ENCODE results near the gene LRP6. TPM values are rescaled to one million over a fixed set of nuclear protein-coding genes. Genes with fewer than 3 reads are reported as not detected.
"Not testable (repeated sequence)": the region's sequence is repeated elsewhere in the genome, so short reads cannot be mapped to it uniquely, and the experiment has no call there.

Gene LRP6
- total and polyA plus RNA-seq, 4 donors = 5.4 to 57.0 (median 25.5) TPM

DNA sequence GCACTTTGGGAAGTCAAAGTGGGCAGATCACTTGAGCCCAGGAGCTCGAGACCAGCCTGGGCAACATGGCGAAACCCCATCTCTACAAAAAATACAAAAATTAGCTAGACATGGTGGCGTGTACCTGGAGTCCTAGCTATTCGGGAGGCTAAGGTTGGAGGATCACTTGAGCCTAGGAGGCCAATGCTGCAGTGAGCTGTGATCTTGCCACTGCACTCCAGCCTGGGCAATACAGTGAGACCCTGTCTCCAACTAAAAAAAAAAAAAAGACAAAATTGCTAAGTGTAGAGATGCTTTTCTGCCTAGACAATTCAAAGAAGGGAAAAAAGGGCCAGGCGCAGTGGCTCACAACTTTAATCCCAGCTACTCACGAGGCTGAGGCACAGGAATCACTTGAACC lies 3.4 kb upstream of the LRP6 start:
- Histone ChIP-seq H3K27me3 (ENCODE audit: control insufficient read depth in 1 of 2, insufficient read depth in 2 of 2, low read length in 1 of 2) (no peaks in the 10 kb centered on the region), H3K9me3 (ENCODE audit: control insufficient read depth, low read length) (no peaks in the 10 kb centered on the region), H3K4me3 (ENCODE audit: low read length in 2 of 2) (no peak overlapping the region), H3K27ac (ENCODE audit: low read depth in 1 of 2, low read length in 2 of 2) (no peak overlapping the region), H3K36me3 (ENCODE audit: control insufficient read depth in 1 of 2, insufficient read depth in 2 of 2, low read length in 1 of 2) (no peaks in the 10 kb centered on the region), H3K4me1 (ENCODE audit: control insufficient read depth in 1 of 2, insufficient read depth in 2 of 2, low read length in 2 of 2) (no peaks in the 10 kb centered on the region)
- intact Hi-C loops (cut with DNase I) = no loop called here
- WGBS, 2 donors = 97 to 99% methylated on average over 6 of the region's 6 CpGs
- ATAC-seq (ENCODE audit: low FRiP score) (no peak), DNase-seq (no peak)

DNA sequence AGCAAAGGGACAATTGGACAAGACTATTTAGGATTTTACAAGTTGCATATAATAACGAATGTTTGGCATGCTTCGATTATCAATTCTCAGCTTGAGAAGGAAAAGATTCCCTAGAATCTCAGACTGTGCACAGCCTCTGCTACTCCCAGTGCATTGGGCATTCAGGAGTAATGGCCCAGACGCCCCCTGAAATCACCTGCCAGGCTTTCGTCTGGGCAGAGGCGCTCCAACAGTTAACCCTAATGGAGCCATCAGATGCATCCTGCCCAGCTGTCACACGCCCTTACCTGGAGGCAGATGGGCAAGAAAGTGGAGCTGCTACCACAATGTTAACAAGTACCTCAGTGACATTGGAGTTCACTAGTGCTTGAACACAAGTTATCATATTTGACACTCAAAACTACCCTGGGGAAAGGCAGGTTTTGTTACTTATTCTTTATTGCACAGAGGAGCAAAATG lies 927 bp upstream of the LRP6 start:
- Histone ChIP-seq H3K27ac (ENCODE audit: low read depth in 1 of 2, low read length in 2 of 2) (no peak overlapping the region), H3K36me3 (ENCODE audit: control insufficient read depth in 1 of 2, insufficient read depth in 2 of 2, low read length in 1 of 2) (no peaks in the 10 kb centered on the region), H3K9me3 (ENCODE audit: control insufficient read depth, low read length) (no peaks in the 10 kb centered on the region), H3K4me1 (ENCODE audit: control insufficient read depth in 1 of 2, insufficient read depth in 2 of 2, low read length in 2 of 2) (no peaks in the 10 kb centered on the region), H3K4me3 (ENCODE audit: low read length in 2 of 2) (no peak overlapping the region), H3K27me3 (ENCODE audit: control insufficient read depth in 1 of 2, insufficient read depth in 2 of 2, low read length in 1 of 2) (no peaks in the 10 kb centered on the region)
- intact Hi-C loops (cut with DNase I) = loop anchor here (5.0 to 10.0 kb wide), 3 partner anchors 57 to 83 kb away; no protein-coding TSS in a partner anchor
- WGBS, 2 donors = 17% methylated on average over 6 of the region's 6 CpGs
- DNase-seq (no peak), ATAC-seq (ENCODE audit: low FRiP score) (no peak)

GRCh38 chr12:12266389-12266872 lies 413 bp downstream of the LRP6 start:
- DNase-seq = peak in 1 of 2 donors; percentile 49
- no peak for ATAC-seq (ENCODE audit: low FRiP score)
- H3K4me1 ChIP-seq (ENCODE audit: control insufficient read depth in 1 of 2, insufficient read depth in 2 of 2, low read length in 2 of 2) = no peaks in the 10 kb centered on the region
- intact Hi-C loops (cut with DNase I) = loop anchor here (5.0 to 10.0 kb wide), 3 partner anchors 58 to 82 kb away; no protein-coding TSS in a partner anchor
- no peaks in the 10 kb centered on the region for H3K27me3 ChIP-seq (ENCODE audit: control insufficient read depth in 1 of 2, insufficient read depth in 2 of 2, low read length in 1 of 2)
- WGBS, 2 donors = 1% methylated on average over 23 to 27 of the region's 27 CpGs
- H3K9me3 ChIP-seq (ENCODE audit: control insufficient read depth, low read length) = no peaks in the 10 kb centered on the region
- H3K4me3 ChIP-seq (ENCODE audit: low read length in 2 of 2) = peak overlapping the region; percentile 55 to 82
- H3K27ac ChIP-seq (ENCODE audit: low read depth in 1 of 2, low read length in 2 of 2) = peak overlapping the region; percentile 50 to 100
- no peaks in the 10 kb centered on the region for H3K36me3 ChIP-seq (ENCODE audit: control insufficient read depth in 1 of 2, insufficient read depth in 2 of 2, low read length in 1 of 2)

- Histone ChIP-seq H3K27ac (ENCODE audit: low read depth in 1 of 2, low read length in 2 of 2) (peak overlapping the region; percentile 50 to 100), H3K4me3 (ENCODE audit: low read length in 2 of 2) (peak overlapping the region; percentile 55 to 82), H3K27me3 (ENCODE audit: control insufficient read depth in 1 of 2, insufficient read depth in 2 of 2, low read length in 1 of 2) (no peaks in the 10 kb centered on the region), H3K4me1 (ENCODE audit: control insufficient read depth in 1 of 2, insufficient read depth in 2 of 2, low read length in 2 of 2) (no peaks in the 10 kb centered on the region), H3K9me3 (ENCODE audit: control insufficient read depth, low read length) (no peaks in the 10 kb centered on the region), H3K36me3 (ENCODE audit: control insufficient read depth in 1 of 2, insufficient read depth in 2 of 2, low read length in 1 of 2) (no peaks in the 10 kb centered on the region)
- intact Hi-C loops (cut with DNase I) = loop anchor here (5.0 to 10.0 kb wide), 3 partner anchors 59 to 81 kb away; no protein-coding TSS in a partner anchor
- WGBS, 2 donors = 0 to 1% methylated on average over 25 of the region's 25 CpGs
- no peak for ATAC-seq (ENCODE audit: low FRiP score)
- peak in 1 of 2 donors; percentile 30 for DNase-seq
Measured at GRCh38 chr12:12265571-12266388, 1.1 kb downstream of the LRP6 start.

DNA sequence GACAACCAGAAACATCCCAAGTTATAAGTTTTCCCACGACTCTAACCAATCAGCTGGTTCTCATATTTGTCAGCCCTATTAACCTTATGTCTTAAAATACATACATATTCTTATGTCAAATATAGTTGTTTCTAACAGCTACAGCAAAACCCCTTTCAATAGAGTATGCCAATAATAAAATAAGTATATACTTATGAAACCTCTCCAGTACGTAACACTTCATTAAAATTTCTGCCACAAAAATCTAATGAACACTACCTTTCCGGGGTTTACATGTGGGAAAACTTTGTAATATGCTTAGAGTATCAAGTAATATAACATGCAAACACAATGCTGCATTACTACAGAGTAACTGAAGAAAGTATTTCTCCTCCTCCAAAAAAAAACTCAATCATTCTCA lies 1.8 kb downstream of the LRP6 start:
- no peak overlapping the region for H3K27ac ChIP-seq (ENCODE audit: low read depth in 1 of 2, low read length in 2 of 2)

GRCh38 chr12:12263909-12264308 lies 2.9 kb downstream of the LRP6 start:
- ATAC-seq (ENCODE audit: low FRiP score) = no peak
- WGBS, 2 donors = 26 to 30% methylated on average over 2 of the region's 2 CpGs
- intact Hi-C loops (cut with DNase I) = loop anchor here (10.0 kb wide), 2 partner anchors 61 to 79 kb away; no protein-coding TSS in a partner anchor

More for the DNA sequence above, 1.8 kb downstream of the LRP6 start:
- Histone ChIP-seq H3K4me3 (ENCODE audit: low read length in 2 of 2) (peak overlapping the region; percentile 55 to 82), H3K36me3 (ENCODE audit: control insufficient read depth in 1 of 2, insufficient read depth in 2 of 2, low read length in 1 of 2) (no peaks in the 10 kb centered on the region), H3K9me3 (ENCODE audit: control insufficient read depth, low read length) (no peaks in the 10 kb centered on the region), H3K27me3 (ENCODE audit: control insufficient read depth in 1 of 2, insufficient read depth in 2 of 2, low read length in 1 of 2) (no peaks in the 10 kb centered on the region), H3K4me1 (ENCODE audit: control insufficient read depth in 1 of 2, insufficient read depth in 2 of 2, low read length in 2 of 2) (no peaks in the 10 kb centered on the region)
- DNase-seq (no peak), ATAC-seq (ENCODE audit: low FRiP score) (no peak)
- intact Hi-C loops (cut with DNase I) = loop anchor here (5.0 to 10.0 kb wide), 3 partner anchors 60 to 80 kb away; no protein-coding TSS in a partner anchor
- 4 to 5% methylated on average over 3 of the region's 3 CpGs for WGBS, 2 donors

GRCh38 chr12:12256291-12256757 lies 10.5 kb downstream of the LRP6 start:
- WGBS, 2 donors = 83 to 88% methylated on average over 6 of the region's 6 CpGs
- ATAC-seq (ENCODE audit: low FRiP score); H3K4me3 ChIP-seq (ENCODE audit: low read length in 2 of 2); intact Hi-C loops (cut with DNase I); H3K36me3 ChIP-seq (ENCODE audit: control insufficient read depth in 1 of 2, insufficient read depth in 2 of 2, low read length in 1 of 2); H3K4me1 ChIP-seq (ENCODE audit: control insufficient read depth in 1 of 2, insufficient read depth in 2 of 2, low read length in 2 of 2); H3K27ac ChIP-seq (ENCODE audit: low read depth in 1 of 2, low read length in 2 of 2); H3K9me3 ChIP-seq (ENCODE audit: control insufficient read depth, low read length); DNase-seq; H3K27me3 ChIP-seq (ENCODE audit: control insufficient read depth in 1 of 2, insufficient read depth in 2 of 2, low read length in 1 of 2): not testable (repeated sequence)

More at GRCh38 chr12:12263909-12264308, 2.9 kb downstream of the LRP6 start:
- no peaks in the 10 kb centered on the region for H3K27me3 ChIP-seq (ENCODE audit: control insufficient read depth in 1 of 2, insufficient read depth in 2 of 2, low read length in 1 of 2)
- H3K27ac ChIP-seq (ENCODE audit: low read depth in 1 of 2, low read length in 2 of 2) = no peak overlapping the region
- DNase-seq = no peak
- no peaks in the 10 kb centered on the region for H3K4me1 ChIP-seq (ENCODE audit: control insufficient read depth in 1 of 2, insufficient read depth in 2 of 2, low read length in 2 of 2)
- no peaks in the 10 kb centered on the region for H3K9me3 ChIP-seq (ENCODE audit: control insufficient read depth, low read length)
- H3K4me3 ChIP-seq (ENCODE audit: low read length in 2 of 2) = no peak overlapping the region
- no peaks in the 10 kb centered on the region for H3K36me3 ChIP-seq (ENCODE audit: control insufficient read depth in 1 of 2, insufficient read depth in 2 of 2, low read length in 1 of 2)

DNA sequence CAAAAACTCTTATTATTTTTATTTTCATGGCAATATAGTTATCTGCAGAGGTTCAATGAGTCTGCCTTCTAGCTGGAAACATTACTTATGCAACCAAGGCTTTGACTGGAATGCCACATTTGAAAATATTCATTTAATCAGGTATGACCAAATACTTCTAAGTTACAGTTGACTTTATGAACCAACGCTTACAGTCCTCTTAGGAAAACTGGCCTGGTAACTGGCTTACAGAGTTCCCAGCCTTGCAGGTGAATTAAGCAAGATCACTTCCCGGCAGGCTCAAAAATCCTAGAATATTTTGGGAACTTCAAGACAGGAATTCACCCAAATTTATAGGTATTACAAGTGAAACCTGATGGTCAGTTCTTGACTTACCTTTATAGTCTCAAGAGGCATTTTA lies 12.3 kb downstream of the LRP6 start:
- Histone ChIP-seq H3K36me3 (ENCODE audit: control insufficient read depth in 1 of 2, insufficient read depth in 2 of 2, low read length in 1 of 2) (no peaks in the 10 kb centered on the region), H3K4me1 (ENCODE audit: control insufficient read depth in 1 of 2, insufficient read depth in 2 of 2, low read length in 2 of 2) (peaks cover 0 to 4% of the 10 kb centered on the region in 2 donors), H3K4me3 (ENCODE audit: low read length in 2 of 2) (no peak overlapping the region), H3K27me3 (ENCODE audit: control insufficient read depth in 1 of 2, insufficient read depth in 2 of 2, low read length in 1 of 2) (no peaks in the 10 kb centered on the region), H3K9me3 (ENCODE audit: control insufficient read depth, low read length) (no peaks in the 10 kb centered on the region), H3K27ac (ENCODE audit: low read depth in 1 of 2, low read length in 2 of 2) (no peak overlapping the region)
- 63 to 82% methylated on average over 2 of the region's 2 CpGs for WGBS, 2 donors
- DNase-seq = no peak
- ATAC-seq (ENCODE audit: low FRiP score) = no peak
- intact Hi-C loops (cut with DNase I) = no loop called here
